A549 (cell line): ENCODE data around the gene LAGE3. TPM values are rescaled to one million over a fixed set of nuclear protein-coding genes. Genes with fewer than 3 reads are reported as not detected.

ENCODE experiments used
- ATAC-seq, 2 experiments: fragments of 200-7000 bp in 1 of 2; fragments of >200 bp in 1 of 2; cut with Nextera tagmentation in 1 of 2; cut with Tn5 transposase in 1 of 2; 3 replicates each; pipeline versions ENCODE4 v1.8.0 to v1.9.1; 2018 to 2020; ENCODE audit warnings: mild to moderate bottlenecking in 1 of 2, moderate library complexity in 1 of 2
- CTCF ChIA-PET: fragments of 300-600 bp; sonication (Branson Sonifier 250); formaldehyde crosslinking; extraction: SDS; loops from one replicate; lab custom pipeline; 2021; ENCODE audit warnings: antibody characterized with exemption, inconsistent platforms; lab: Yijun Ruan, JAX
- POLR2A ChIA-PET: fragments of 350-600 bp; formaldehyde crosslinking; extraction: SDS; loops from one replicate; lab custom pipeline; 2021; ENCODE audit warnings: antibody characterized with exemption, inconsistent platforms; lab: Yijun Ruan, JAX
- DNase-seq, 2 experiments: peaks; one replicate each; pipeline versions ENCODE4 v3.0.0 to v3.0.0-alpha.2; 2011 to 2016; ENCODE audit warnings: low read depth in 1 of 2, low spot score in 1 of 2
- FAIRE-seq: peaks from 2 replicates; lab custom pipeline; 2011; peaks lifted over from hg19 to GRCh38; lab: Jason Lieb, UNC
- H3K27ac ChIP-seq, 2 experiments: fragments of >200 bp; sonication (Bioruptor Twin); formaldehyde crosslinking; 3 replicates each; pipeline ENCODE4 v1.5.1; 2016 to 2017
- H3K4me1 ChIP-seq: fragments of >200 bp; sonication (Bioruptor Twin); formaldehyde crosslinking; 3 replicates; pipeline ENCODE4 v1.6.1; 2016
- H3K4me2 ChIP-seq: fragments of >200 bp; sonication (Bioruptor Twin); formaldehyde crosslinking; 3 replicates; pipeline ENCODE4 v1.6.1; 2016
- H3K4me3 ChIP-seq: fragments of >200 bp; sonication (Bioruptor Twin); formaldehyde crosslinking; 3 replicates; pipeline ENCODE4 v1.5.1; 2016
- H3K9me3 ChIP-seq: fragments of >200 bp; sonication (Bioruptor Twin); formaldehyde crosslinking; 3 replicates; pipeline ENCODE4 v1.6.1; 2016
- BHLHE40 ChIP-seq: IDR thresholded peaks from 2 replicates; pipeline ENCODE4 v1.6.1; 2012; ENCODE audit warnings: low read depth, low read length, inconsistent platforms
- CBX2 ChIP-seq: fragments of 200-600 bp; sonication (generic); IDR thresholded peaks from 2 replicates; pipeline ENCODE4 v1.6.1; 2016; ENCODE audit warnings: low read depth, mild to moderate bottlenecking, borderline replicate concordance
- CBX8 ChIP-seq: fragments of 200-600 bp; sonication (generic); IDR thresholded peaks from 2 replicates; pipeline ENCODE4 v1.6.1; 2016
- CHD4 ChIP-seq: fragments of 200-600 bp; sonication (generic); IDR thresholded peaks from 2 replicates; pipeline ENCODE4 v1.6.1; 2016; ENCODE audit warnings: antibody characterized with exemption, mild to moderate bottlenecking, borderline replicate concordance
- CTCF ChIP-seq: fragments of >200 bp; sonication (Bioruptor Twin); formaldehyde crosslinking; IDR thresholded peaks from 3 replicates; pipeline ENCODE4 v1.5.1; 2016
- E2F6 ChIP-seq: IDR thresholded peaks from 2 replicates; pipeline ENCODE4 v1.6.1; 2012; ENCODE audit warnings: low read depth, borderline replicate concordance
- EHMT2 ChIP-seq: fragments of 200-600 bp; sonication (generic); IDR thresholded peaks from 2 replicates; pipeline ENCODE4 v1.6.1; 2016; ENCODE audit warnings: antibody characterized with exemption, low read depth, mild to moderate bottlenecking, moderate library complexity
- ESRRA ChIP-seq: fragments of 150-350 bp; IDR thresholded peaks from 2 replicates; pipeline ENCODE4 v1.6.1; 2014; ENCODE audit warnings: mild to moderate bottlenecking, low read length, borderline replicate concordance
- FOSL2 ChIP-seq, 2 experiments: fragments of 450-650 bp in 1 of 2; fragments of >200 bp in 1 of 2; sonication (Bioruptor Twin) in 1 of 2; formaldehyde crosslinking; IDR thresholded peaks; 2 replicates each; pipeline versions ENCODE4 v1.5.0 to v1.6.1; 2016 to 2020; ENCODE audit warnings: mild to moderate bottlenecking in 1 of 2, moderate library complexity in 1 of 2
- FOXS1 ChIP-seq: fragments of 250-450 bp; sonication (Bioruptor Pico); IDR thresholded peaks from 2 replicates; pipeline ENCODE4 v1.5.0; 2020; ENCODE audit warnings: mild to moderate bottlenecking, moderate library complexity
- GATA3 ChIP-seq: IDR thresholded peaks from 2 replicates; pipeline ENCODE4 v1.6.1; 2012; ENCODE audit warnings: borderline replicate concordance
- HES2 ChIP-seq: fragments of >200 bp; sonication (Bioruptor Twin); formaldehyde crosslinking; IDR thresholded peaks from 2 replicates; pipeline ENCODE4 v1.6.1; 2016
- HEYL ChIP-seq: fragments of 250-450 bp; sonication (Bioruptor Pico); IDR thresholded peaks from 2 replicates; pipeline ENCODE4 v1.8.0; 2021; ENCODE audit warnings: mild to moderate bottlenecking, moderate library complexity
- HOXA7 ChIP-seq: fragments of 250-450 bp; sonication (Bioruptor Pico); IDR thresholded peaks from 2 replicates; pipeline ENCODE4 v1.5.0; 2020; ENCODE audit warnings: mild to moderate bottlenecking, moderate library complexity
- HOXB13 ChIP-seq: fragments of 250-450 bp; sonication (Bioruptor Pico); IDR thresholded peaks from 2 replicates; pipeline ENCODE4 v1.5.0; 2020; ENCODE audit warnings: low read depth, mild to moderate bottlenecking, moderate library complexity
- JUN ChIP-seq, 2 experiments: fragments of >200 bp; sonication (Bioruptor Twin); formaldehyde crosslinking; IDR thresholded peaks; 2 replicates in 1 of 2; 3 replicates in 1 of 2; pipeline ENCODE4 v1.6.1; 2016 to 2017
- MAFK ChIP-seq: fragments of 450-650 bp; IDR thresholded peaks from 2 replicates; pipeline ENCODE4 v1.6.1; 2014; ENCODE audit not compliant: partially characterized antibody
- MYC ChIP-seq: IDR thresholded peaks from 2 replicates; pipeline ENCODE4 v1.6.1; 2012; ENCODE audit warnings: mild to moderate bottlenecking, inconsistent platforms, low read length, improper control_type of control experiment, borderline replicate concordance
- NR3C1 ChIP-seq: fragments of >200 bp; sonication (Bioruptor Twin); formaldehyde crosslinking; IDR thresholded peaks from 3 replicates; pipeline ENCODE4 v1.6.1; 2017
- PHF8 ChIP-seq: fragments of 200-600 bp; sonication (generic); IDR thresholded peaks from 2 replicates; pipeline ENCODE4 v1.6.1; 2016; ENCODE audit warnings: low read depth, mild to moderate bottlenecking, antibody characterized with exemption, moderate library complexity, borderline replicate concordance
- RAD21 ChIP-seq, 2 experiments: fragments of >200 bp in 1 of 2; sonication (Bioruptor Twin) in 1 of 2; formaldehyde crosslinking in 1 of 2; IDR thresholded peaks in 1 of 2; conservative IDR thresholded peaks in 1 of 2; 2 replicates in 1 of 2; 3 replicates in 1 of 2; pipeline ENCODE4 v1.6.1; 2012 to 2018; ENCODE audit warnings: inconsistent platforms in 1 of 2
- RNF2 ChIP-seq: fragments of 200-600 bp; sonication (generic); IDR thresholded peaks from 2 replicates; pipeline ENCODE4 v1.6.1; 2016; ENCODE audit warnings: low read depth, mild to moderate bottlenecking, antibody characterized with exemption, moderate library complexity, borderline replicate concordance
- SMC3 ChIP-seq: fragments of >200 bp; sonication (Bioruptor Twin); formaldehyde crosslinking; IDR thresholded peaks from 3 replicates; pipeline ENCODE4 v1.6.1; 2018; ENCODE audit warnings: inconsistent platforms
- SREBF2 ChIP-seq: fragments of 450-650 bp; IDR thresholded peaks from 2 replicates; pipeline ENCODE4 v1.6.1; 2014; ENCODE audit warnings: mild to moderate bottlenecking, moderate library complexity
- ZFP36 ChIP-seq: fragments of 450-650 bp; IDR thresholded peaks from 2 replicates; pipeline ENCODE4 v1.6.1; 2014; ENCODE audit warnings: borderline replicate concordance; ENCODE audit not compliant: partially characterized antibody
- WGBS: methylation state at CpG from one replicate; pipeline ENCODE4 v1.1.6; 2017; ENCODE audit errors: missing lambda C conversion rate; 5-methylcytosine and 5-hydroxymethylcytosine counted together
- polyA plus RNA-seq, 4 experiments: library from polyadenylated mRNA; depleted of rRNA in 3 of 4; stranded (reverse); fragments of >200 nt; fragmentation: RNase III in 1 of 4; extraction: RNeasy Plus Mini Kit Qiagen cat#74134 plus additional on column Dnase treatment in 1 of 4; gene quantifications; 2 replicates in 3 of 4; 3 replicates in 1 of 4; pipeline ENCODE4 v1.2.3, GENCODE V29; 2011 to 2017

LAGE3 gene
- polyA plus RNA-seq, 2 of the 4 experiments (the other 2 are of a cell fraction) = 20.6 to 49.7 TPM

- TF ChIP-seq HOXA7 (CRISPR knock-in tag) (no peak), HEYL (CRISPR knock-in tag) (no peak), CTCF (no peak), RAD21 (conservative IDR thresholded peaks at IDR 0.05 in 1 of 2, IDR thresholded peaks at IDR 0.05 in 1 of 2) (no peak), RNF2 (no peak), FOSL2 (IDR thresholded peaks at IDR 0.05) (no peak), FOSL2 (CRISPR knock-in tag; IDR thresholded peaks at IDR 0.05) (no peak), HOXB13 (no peak), SREBF2 (no peak), ZFP36 (no peak), BHLHE40 (no peak), CBX2 (no peak), SMC3 (no peak), ESRRA (no peak), CHD4 (no peak), MAFK (no peak), JUN (IDR thresholded peaks at IDR 0.05) (no peak)
- ChIA-PET POLR2A (interaction anchor here (0.7 kb wide), 1 partner anchor 18 kb away, joined by 6 read pairs; no protein-coding TSS in a partner anchor), CTCF (interaction anchor here (0.8 to 1.2 kb wide), 2 partner anchors 13 to 42 kb away, joined by 3 to 4 read pairs; partner anchors contain the start of gene ATP6AP1)
- Histone ChIP-seq H3K4me3 (no peak overlapping the region), H3K9me3 (no peaks in the 10 kb centered on the region), H3K27ac (no peak overlapping the region), H3K4me2 (no peak overlapping the region), H3K4me1 (peaks cover 24% of the 10 kb centered on the region)
- DNase-seq (no peak), ATAC-seq (no peak), FAIRE-seq (no peak)
- WGBS = 93% methylated on average over 12 of the region's 17 CpGs
Measured at GRCh38 chrX:154440623-154441357, 38.3 kb downstream of the LAGE3 start.

GRCh38 chrX:154439841-154440240 is 39.2 kb downstream of the LAGE3 start:
- Histone ChIP-seq H3K4me3 (no peak overlapping the region), H3K9me3 (no peaks in the 10 kb centered on the region), H3K4me2 (no peak overlapping the region), H3K4me1 (peaks cover 17% of the 10 kb centered on the region; the same call in 2 of the 3 replicates), H3K27ac (no peak overlapping the region)
- no peak for TF ChIP-seq GATA3
- TF ChIP-seq PHF8 = no peak
- no peak for TF ChIP-seq E2F6
- TF ChIP-seq HES2 = no peak
- no peak for TF ChIP-seq CHD4
- no peak for TF ChIP-seq CTCF
- no peak for TF ChIP-seq NR3C1
- no peak for TF ChIP-seq HEYL (CRISPR knock-in tag)
- no peak for TF ChIP-seq ZFP36
- TF ChIP-seq EHMT2 = no peak
- no peak for TF ChIP-seq CBX2
- TF ChIP-seq JUN (IDR thresholded peaks at IDR 0.05) = no peak
- no peak for TF ChIP-seq MYC
- no peak for TF ChIP-seq RAD21 (conservative IDR thresholded peaks at IDR 0.05 in 1 of 2, IDR thresholded peaks at IDR 0.05 in 1 of 2)
- no peak for TF ChIP-seq FOXS1 (CRISPR knock-in tag)
- TF ChIP-seq CBX8 = no peak
- CTCF ChIA-PET = interaction anchor here (0.8 kb wide), 1 partner anchor 41 kb away, joined by 4 read pairs; no protein-coding TSS in a partner anchor
- ATAC-seq = no peak
- no peak for DNase-seq
- POLR2A ChIA-PET = no interaction called here
- no peak for FAIRE-seq
- WGBS = 100% methylated on average over 8 of the region's 18 CpGs
